Vagina (tissue), 2 donors: ENCODE measurements around the gene SYNJ1.
"Not testable (repeated sequence)": the region's sequence is repeated elsewhere in the genome, so short reads cannot be mapped to it uniquely, and the experiment has no call there.

ENCODE experiments used
- CTCF ChIP-seq, 3 experiments: fragments of 450-650 bp in 2 of 3; fragments of 200-600 bp in 1 of 3; sonication (generic) in 1 of 3; IDR thresholded peaks; one replicate each; pipeline ENCODE4 v1.5.1; 2017 to 2019; ENCODE audit warnings: antibody characterized with exemption in 3 of 3, mild to moderate bottlenecking in 2 of 3, moderate library complexity in 2 of 3
- POLR2AphosphoS5 ChIP-seq, 2 donors: sonication (generic); formaldehyde crosslinking; IDR thresholded peaks; one replicate each; pipeline ENCODE4 v1.9.0; 2017; ENCODE audit warnings: antibody characterized with exemption in 2 of 2, mild to moderate bottlenecking in 2 of 2, low read depth in 1 of 2; ENCODE audit not compliant: insufficient read depth in 1 of 2

GRCh38 chr21:32736083-32736482 lies 8.3 kb upstream of the SYNJ1 start:
- TF ChIP-seq POLR2AphosphoS5 (IDR thresholded peaks at IDR 0.05; ENCODE audit: insufficient read depth in 1 of 2, low read depth in 1 of 2); CTCF (IDR thresholded peaks at IDR 0.05): not testable (repeated sequence)
